Activated CD4-positive, alpha-beta T cell treated with anti-CD3 and anti-CD28 coated beads for 48 hours (primary cell): Measurements from ENCODE around the gene TRAPPC6A.
A peak's percentile ranks its signal among the peaks of the same experiment; 100 is the strongest.

Experiments
- DNase-seq: peaks from one replicate; pipeline ENCODE4 v3.0.0-alpha.2; 2020

Gene TRAPPC6A

GRCh38 chr19:45161738-45162607, 16.1 kb downstream of the TRAPPC6A start:
- DNase-seq = no peak

- DNase-seq = no peak
These were observed 16.9 kb downstream of the TRAPPC6A start, which contains the start of gene NKPD1 for GRCh38 chr19:45160870-45161737. Gene NKPD1, minus strand, starts transcription at chr19:45160982. Its CDS starts 832 bp downstream, at chr19:45160150.

- no peak for DNase-seq
These were observed 18.1 kb downstream of the TRAPPC6A start for GRCh38 chr19:45159971-45160324.

GRCh38 chr19:45159210-45159970, 18.6 kb downstream of the TRAPPC6A start:
- no peak for DNase-seq

- DNase-seq = no peak
These were observed 19.4 kb downstream of the TRAPPC6A start for GRCh38 chr19:45158503-45159209.

GRCh38 chr19:45156751-45157150, 21.3 kb downstream of the TRAPPC6A start:
- no peak for DNase-seq

- no peak for DNase-seq
These were observed 21.9 kb downstream of the TRAPPC6A start for GRCh38 chr19:45156011-45156630.

GRCh38 chr19:45154064-45154827, 23.8 kb downstream of the TRAPPC6A start:
- peak; percentile 42 for DNase-seq

- peak; percentile 54 for DNase-seq
These were observed 24.5 kb downstream of the TRAPPC6A start for GRCh38 chr19:45153339-45154063.

GRCh38 chr19:45152504-45153338, 25.3 kb downstream of the TRAPPC6A start:
- peak; percentile 60 for DNase-seq

- no peak for DNase-seq
These were observed 26.1 kb downstream of the TRAPPC6A start for GRCh38 chr19:45151821-45152503.

GRCh38 chr19:45151320-45151719, 26.7 kb downstream of the TRAPPC6A start:
- no peak for DNase-seq

- no peak for DNase-seq
These were observed 27.2 kb downstream of the TRAPPC6A start for GRCh38 chr19:45150751-45151281.

GRCh38 chr19:45150180-45150579, 27.9 kb downstream of the TRAPPC6A start:
- no peak for DNase-seq

GRCh38 chr19:45149129-45149528, 28.9 kb downstream of the TRAPPC6A start:
- DNase-seq = no peak

- no peak for DNase-seq
These were observed 30.0 kb downstream of the TRAPPC6A start for GRCh38 chr19:45147835-45148676.

- DNase-seq = no peak
These were observed 31.3 kb downstream of the TRAPPC6A start for GRCh38 chr19:45146741-45147205.
